Mucosa of descending colon (tissue), 3 donors: ENCODE data around the gene LBH. TPM values are rescaled to one million over a fixed set of nuclear protein-coding genes. Genes with fewer than 3 reads are reported as not detected.
A peak's percentile ranks its signal among the peaks of the same experiment; 100 is the strongest.

Experiments
- ATAC-seq: fragments of 200-7000 bp; cut with Tn5 transposase; one replicate; pipeline ENCODE4 v1.9.1; 2020; ENCODE audit warnings: mild to moderate bottlenecking, moderate library complexity
- DNase-seq, 3 donors: peaks; one replicate each; pipeline ENCODE4 v3.0.0-alpha.2; 2020
- H3K36me3 ChIP-seq: fragments of 200-600 bp; one replicate; pipeline ENCODE4 v1.8.0; 2021; ENCODE audit warnings: low read depth, mild to moderate bottlenecking
- H3K4me1 ChIP-seq: fragments of 200-600 bp; one replicate; pipeline ENCODE4 v1.8.0; 2021; ENCODE audit warnings: low read depth, mild to moderate bottlenecking
- H3K4me3 ChIP-seq: fragments of 200-600 bp; one replicate; pipeline ENCODE4 v1.8.0; 2021; ENCODE audit warnings: mild to moderate bottlenecking
- H3K9me3 ChIP-seq: fragments of 200-600 bp; one replicate; pipeline ENCODE4 v1.8.0; 2021; ENCODE audit warnings: mild to moderate bottlenecking
- intact Hi-C, 2 donors: fragments of 100-400 bp; cut with DNase I in 1 of 2; cut with micrococcal nuclease in 1 of 2; formaldehyde crosslinking; loops; one replicate each; pipeline versions ENCODE4 v1.11.0 to v1.11.1; 2022; cut with DNase I, micrococcal nuclease
- total RNA-seq, 3 donors: library from RNA; stranded (reverse); fragmentation: NEBNext Ultra II Directional in 2 of 3; extraction: Animal tissue kit (Norgen Biotek cat#: 25700) in 2 of 3; gene quantifications; one replicate each; pipeline versions ENCODE4 v1.2.1 to v1.2.4, GENCODE V29; 2021 to 2023
- TF ChIP-seq, protein P1 (sequence below): fragments of 200-600 bp; IDR thresholded peaks from one replicate; pipeline ENCODE4 v1.8.0; 2022; ENCODE audit warnings: antibody characterized with exemption, mild to moderate bottlenecking
- donor health status: DM: no; HTN: no; CAD: no; lungs with moderate emphysema.
- donor health status: DM: no; HTN: no; CAD: no.
- donor health status: DM: no; HTN: yes; CAD: no.

The LBH gene
- total RNA-seq, 3 donors from 2014 or later, result 7.2 to 12.8 (median 12.4) TPM

DNA sequence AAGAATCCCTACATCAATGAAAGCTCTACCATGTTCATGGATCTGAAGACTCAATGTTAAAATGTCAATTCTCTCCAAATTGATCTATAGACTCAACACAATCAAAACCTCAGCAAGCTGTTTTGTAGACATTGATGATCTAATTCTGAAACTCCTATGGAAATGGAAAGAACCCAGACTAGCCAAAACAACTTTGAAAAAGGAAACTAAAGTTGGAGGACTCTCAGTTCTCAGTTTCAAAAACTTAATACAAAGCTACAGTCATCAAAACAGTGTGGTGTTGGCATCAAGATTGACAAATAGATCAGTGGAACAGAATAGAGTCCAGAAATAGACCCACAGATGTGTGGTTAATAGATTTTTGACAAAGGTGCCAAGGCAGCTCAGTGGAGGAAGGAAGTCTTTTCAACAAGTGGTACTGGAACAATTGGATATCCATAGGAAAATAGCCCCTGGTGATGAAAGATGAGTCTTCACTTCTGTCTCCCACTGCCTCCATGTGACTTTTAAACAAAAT is 30.4 kb downstream of the LBH start:
- ATAC-seq, result no peak

DNA sequence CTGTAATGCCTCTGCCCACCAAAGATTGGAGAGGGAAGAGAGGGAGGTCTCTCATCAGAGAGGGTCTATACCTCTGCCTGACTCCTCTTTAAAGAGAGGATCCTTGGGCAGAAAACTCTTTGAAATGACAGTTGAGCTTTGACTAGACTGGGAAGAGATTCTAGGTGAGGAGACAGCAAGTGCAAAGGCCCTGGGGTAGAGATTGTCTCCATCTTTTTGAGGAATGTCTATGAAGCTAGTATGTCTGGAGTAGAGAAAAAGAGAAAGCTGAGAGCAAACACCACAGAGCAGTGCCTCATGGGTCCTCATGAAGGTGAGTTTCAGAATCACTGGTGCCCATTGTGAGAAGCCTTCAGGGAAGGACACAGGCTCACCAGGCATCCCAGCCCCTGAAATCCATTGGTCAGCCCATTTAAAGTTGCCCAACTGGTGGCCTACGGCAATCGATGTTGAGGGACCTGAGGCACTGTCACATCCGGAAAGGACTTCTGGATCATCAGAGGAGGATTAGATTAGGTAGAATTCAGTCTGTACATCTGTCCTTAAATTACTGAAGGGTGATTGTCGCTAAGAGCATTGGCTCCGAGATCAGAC is 31.5 kb downstream of the LBH start:
- intact Hi-C loops, result no loop called here
- Histone ChIP-seq H3K9me3 (no peaks in the 10 kb centered on the region), H3K4me3 (no peak overlapping the region), H3K4me1 (no peaks in the 10 kb centered on the region), H3K36me3 (no peaks in the 10 kb centered on the region)
- no peak for DNase-seq
- TF ChIP-seq, protein P1, sequence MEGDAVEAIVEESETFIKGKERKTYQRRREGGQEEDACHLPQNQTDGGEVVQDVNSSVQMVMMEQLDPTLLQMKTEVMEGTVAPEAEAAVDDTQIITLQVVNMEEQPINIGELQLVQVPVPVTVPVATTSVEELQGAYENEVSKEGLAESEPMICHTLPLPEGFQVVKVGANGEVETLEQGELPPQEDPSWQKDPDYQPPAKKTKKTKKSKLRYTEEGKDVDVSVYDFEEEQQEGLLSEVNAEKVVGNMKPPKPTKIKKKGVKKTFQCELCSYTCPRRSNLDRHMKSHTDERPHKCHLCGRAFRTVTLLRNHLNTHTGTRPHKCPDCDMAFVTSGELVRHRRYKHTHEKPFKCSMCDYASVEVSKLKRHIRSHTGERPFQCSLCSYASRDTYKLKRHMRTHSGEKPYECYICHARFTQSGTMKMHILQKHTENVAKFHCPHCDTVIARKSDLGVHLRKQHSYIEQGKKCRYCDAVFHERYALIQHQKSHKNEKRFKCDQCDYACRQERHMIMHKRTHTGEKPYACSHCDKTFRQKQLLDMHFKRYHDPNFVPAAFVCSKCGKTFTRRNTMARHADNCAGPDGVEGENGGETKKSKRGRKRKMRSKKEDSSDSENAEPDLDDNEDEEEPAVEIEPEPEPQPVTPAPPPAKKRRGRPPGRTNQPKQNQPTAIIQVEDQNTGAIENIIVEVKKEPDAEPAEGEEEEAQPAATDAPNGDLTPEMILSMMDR, result no peak
- ATAC-seq, result no peak

More for the DNA sequence above, 30.4 kb downstream of the LBH start:
- Histone ChIP-seq H3K4me1 (no peaks in the 10 kb centered on the region), H3K9me3 (no peaks in the 10 kb centered on the region), H3K36me3 (no peaks in the 10 kb centered on the region), H3K4me3 (no peak overlapping the region)
- intact Hi-C loops, result no loop called here
- TF ChIP-seq, protein P1, result no peak
- DNase-seq, result no peak

DNA sequence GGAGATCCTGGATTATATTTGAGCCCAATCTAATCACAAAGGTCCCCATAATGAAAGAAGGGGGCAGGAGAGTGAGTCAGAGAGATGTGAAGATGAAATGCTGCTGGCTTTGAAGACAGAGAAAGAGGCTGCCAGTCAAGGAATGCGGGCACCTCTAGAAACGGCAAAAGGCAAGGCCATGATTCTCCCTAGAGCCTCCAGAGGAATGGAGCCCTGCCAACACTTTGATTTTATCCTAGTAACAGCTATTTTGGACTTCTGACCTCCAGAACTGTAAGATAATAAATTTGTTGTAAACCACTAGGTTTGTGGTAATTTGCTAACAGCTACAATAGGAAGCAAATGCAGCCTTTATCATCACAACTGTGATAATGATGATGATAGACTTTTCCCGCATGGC is 32.9 kb downstream of the LBH start:
- ATAC-seq (no peak), DNase-seq (no peak)
- Histone ChIP-seq H3K9me3 (no peaks in the 10 kb centered on the region), H3K4me3 (no peak overlapping the region), H3K4me1 (no peaks in the 10 kb centered on the region), H3K36me3 (no peaks in the 10 kb centered on the region)
- TF ChIP-seq, protein P1, result no peak
- intact Hi-C loops, result no loop called here

DNA sequence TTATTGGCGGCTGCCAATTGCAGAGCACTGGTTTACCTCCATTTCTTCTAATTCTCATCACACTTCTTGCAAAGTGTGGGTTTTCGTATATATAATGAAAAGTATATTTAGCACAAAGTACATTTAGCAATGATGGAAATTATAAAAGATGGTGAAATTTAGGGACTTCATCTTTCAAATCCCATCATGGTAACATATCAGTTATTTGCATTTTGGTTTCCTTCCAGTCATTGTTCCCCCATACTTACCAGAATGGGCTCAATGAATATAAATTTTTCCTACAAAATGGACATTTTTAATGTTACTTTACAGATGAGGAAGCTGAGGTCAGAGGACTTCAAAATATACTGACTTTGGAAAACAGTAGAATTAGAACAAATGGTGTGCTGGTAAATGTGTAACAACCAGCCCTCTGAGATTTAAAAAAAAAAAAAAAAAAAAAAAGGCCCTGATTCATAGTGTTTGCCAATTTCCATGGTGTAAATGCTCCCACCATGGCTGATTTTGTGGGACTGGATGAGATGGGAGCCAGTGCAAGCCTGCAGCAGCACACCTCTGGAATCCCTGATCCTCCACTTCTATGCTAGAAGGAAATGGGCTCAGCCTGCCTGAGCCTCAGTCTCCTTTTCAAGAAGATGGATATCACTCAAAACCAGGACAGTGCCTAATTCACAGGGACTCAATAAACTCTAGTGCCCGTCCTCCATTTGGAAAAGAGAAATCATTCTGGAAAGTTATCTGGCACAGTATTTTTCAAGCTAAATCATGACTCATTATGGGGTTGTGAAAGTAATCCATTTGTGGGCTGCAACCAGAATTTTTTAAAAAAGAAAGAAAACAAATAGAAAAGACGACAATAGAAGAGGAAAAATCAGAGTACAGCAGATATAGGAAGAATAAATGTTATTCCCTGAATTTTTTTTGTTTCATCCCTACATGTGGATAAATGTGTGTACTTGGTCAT is 34.0 kb downstream of the LBH start:
- intact Hi-C loops, result no loop called here
- no peak for ATAC-seq
- Histone ChIP-seq H3K4me1 (no peaks in the 10 kb centered on the region), H3K36me3 (no peaks in the 10 kb centered on the region), H3K9me3 (no peaks in the 10 kb centered on the region), H3K4me3 (no peak overlapping the region)
- TF ChIP-seq, protein P1, result no peak
- DNase-seq, result no peak

DNA sequence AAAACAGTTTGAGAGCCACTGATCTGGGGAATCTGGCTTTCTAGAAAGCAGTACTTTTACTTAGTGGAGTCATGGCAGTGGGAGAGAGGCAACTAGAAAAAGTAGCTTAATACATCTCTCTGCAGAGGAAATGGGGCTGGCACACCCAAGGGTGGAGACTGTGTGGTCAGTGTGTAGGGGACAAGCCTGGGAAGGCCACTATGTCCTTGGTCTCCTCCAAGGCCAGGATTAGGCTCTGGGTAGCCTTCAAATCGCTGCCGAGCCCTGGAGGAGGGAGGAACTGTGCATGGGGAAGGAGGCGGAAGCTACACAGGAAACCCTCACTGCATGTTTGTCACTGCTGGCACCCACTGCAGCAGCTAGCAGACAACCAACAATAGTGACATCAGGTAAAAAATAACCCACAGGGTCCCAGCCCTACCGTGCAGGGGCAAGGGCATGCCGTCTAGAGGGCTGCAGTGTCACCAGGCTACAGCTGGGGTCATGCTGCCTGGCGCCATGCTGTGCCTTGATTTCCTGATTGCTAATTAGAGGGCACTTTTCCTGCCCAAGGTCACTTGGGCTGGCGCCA is 34.8 kb downstream of the LBH start:
- Histone ChIP-seq H3K9me3 (no peaks in the 10 kb centered on the region), H3K4me3 (no peak overlapping the region), H3K4me1 (no peaks in the 10 kb centered on the region), H3K36me3 (no peaks in the 10 kb centered on the region)
- peak; percentile 85 for ATAC-seq
- DNase-seq, result peak; percentile 32 to 70 (median 38)
- intact Hi-C loops, result no loop called here
- TF ChIP-seq, protein P1, result no peak
